GM19238 (cell line): ENCODE measurements around the gene LSM7.

ENCODE experiments used
- DNase-seq: peaks from one replicate; pipeline ENCODE4 v3.0.0; 2011; ENCODE audit warnings: low spot score; ENCODE audit not compliant: insufficient read length

LSM7 gene

DNA sequence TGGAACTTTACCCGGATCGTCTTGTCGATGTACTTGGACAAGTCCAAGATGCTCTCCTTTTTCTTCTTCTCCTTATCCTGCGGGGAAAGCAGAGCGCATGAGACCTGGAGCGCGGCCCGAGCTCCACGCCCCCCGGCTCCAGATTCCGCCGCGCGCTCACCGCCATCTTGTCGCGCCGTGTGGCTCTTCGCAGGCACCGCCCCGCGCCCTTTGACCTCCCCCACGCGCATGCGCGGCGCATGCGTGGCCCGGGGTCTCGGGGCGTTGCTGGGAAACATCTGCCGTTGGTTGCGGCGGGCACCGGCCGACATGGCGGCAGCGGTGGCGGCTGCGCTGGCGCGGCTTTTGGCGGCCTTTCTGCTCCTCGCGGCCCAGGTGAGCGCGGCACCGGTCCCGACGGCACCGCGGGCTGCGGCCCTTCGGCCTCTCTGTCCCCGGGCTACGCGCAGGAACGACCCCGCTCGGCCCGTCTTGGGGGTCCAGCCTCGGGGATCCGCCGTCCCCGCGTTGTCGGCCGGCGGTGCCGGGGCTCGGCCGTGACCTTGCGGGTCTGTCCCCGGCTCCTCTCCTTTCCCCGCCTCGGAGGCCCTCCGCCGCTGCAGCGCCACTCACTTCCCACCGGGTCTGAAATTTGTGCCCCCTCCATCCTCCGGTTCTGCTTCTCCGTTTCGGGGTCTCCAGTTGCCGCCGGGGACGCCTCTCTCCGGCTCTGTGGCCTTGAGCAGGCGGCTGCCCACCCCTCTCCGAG is at the start of gene LSM7, which contains the start of gene SPPL2B:
Gene LSM7, minus strand, starts transcription at position 186 of the 748 bp plus-strand sequence. Its CDS starts 20 bp downstream, at position 166.
Gene SPPL2B, plus strand, starts transcription at position 284 of the 748 bp plus-strand sequence. Its CDS starts 26 bp downstream, at position 310.
- DNase-seq = peak; percentile 96

GRCh38 chr19:2376784-2377519 is 48.6 kb upstream of the LSM7 start:
- DNase-seq = no peak

- no peak for DNase-seq
Observed at GRCh38 chr19:2375353-2376121, 47.2 kb upstream of the LSM7 start.

- no peak for DNase-seq
Observed at GRCh38 chr19:2374808-2375207, 46.4 kb upstream of the LSM7 start.

- DNase-seq = no peak
Observed at GRCh38 chr19:2372076-2372612, 43.8 kb upstream of the LSM7 start.

DNA sequence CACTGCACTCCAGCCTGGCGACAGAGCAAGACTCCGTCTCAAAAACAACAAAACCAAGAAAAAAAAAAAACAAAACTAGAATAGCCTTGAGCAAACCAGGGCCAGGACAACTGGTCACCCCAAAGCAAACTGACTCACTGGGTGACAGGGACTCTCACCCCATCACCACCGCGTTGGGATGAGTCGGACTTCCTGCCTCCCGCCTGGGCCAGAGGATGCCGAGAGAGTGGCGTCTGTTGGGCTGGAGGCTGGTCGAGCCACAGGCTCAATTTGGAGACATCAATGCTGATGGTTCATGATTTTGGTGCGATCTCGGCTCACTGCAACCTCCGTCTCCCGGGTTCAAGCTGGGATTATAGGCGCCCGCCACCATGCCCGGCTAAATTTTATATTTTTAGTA is 43.3 kb upstream of the LSM7 start:
- no peak for DNase-seq

DNA sequence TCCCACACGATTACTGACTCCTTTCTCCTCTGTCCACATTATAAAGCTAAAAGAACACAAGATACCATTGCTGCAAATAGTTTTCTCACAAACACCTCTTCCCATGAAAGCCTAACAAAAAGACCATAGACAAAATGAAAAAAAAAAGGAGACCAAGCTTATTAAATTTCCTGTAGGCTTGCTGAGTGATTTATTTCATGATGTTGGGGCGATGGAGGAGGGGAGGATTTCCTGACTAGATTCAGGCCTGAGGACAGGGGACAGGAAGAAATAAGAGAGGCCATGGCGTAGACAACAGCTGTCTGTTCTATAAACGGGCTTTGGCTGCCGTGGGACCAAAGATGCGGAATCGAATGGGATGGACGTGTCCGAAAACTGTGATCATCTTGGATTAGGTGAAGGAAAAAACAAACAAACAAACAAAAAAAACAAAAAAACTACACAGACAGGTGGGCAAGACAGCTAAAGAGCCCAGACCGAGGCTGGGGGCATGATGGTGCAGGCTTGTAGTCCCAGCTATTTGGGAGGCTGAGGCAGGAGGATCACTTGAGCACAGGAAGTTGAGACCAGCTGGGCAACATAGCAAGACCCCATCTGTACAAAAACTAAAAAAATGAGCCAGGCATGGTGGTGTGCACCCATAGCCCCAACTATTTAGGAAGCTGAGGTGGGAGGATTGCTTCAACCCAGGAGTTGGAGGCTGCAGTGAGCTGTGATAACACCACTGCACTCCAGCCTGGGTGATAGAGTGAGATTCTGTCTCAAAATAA is 37.0 kb upstream of the LSM7 start:
- DNase-seq = no peak

DNA sequence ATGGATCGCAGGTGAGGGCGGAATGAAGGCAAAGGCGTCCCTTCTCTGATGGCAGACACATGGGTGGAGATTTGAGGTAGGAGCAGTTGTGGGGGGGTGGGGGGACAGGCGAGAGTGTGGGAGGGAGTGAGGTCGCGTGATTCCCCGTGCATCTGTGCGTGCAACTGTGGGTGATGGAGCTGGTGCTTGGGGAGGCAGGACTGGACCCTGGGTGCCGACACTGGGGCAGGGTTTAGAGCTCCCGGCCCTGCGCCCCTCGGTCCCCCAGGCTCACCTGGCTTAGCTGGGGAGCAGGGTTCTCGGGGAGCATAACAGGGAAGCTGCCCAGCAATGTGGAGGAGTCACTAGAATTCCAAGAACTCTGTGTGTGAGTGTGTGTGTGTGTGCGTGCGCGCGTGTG is 35.0 kb upstream of the LSM7 start:
- DNase-seq = no peak

GRCh38 chr19:2362970-2363300 is 34.5 kb upstream of the LSM7 start:
- no peak for DNase-seq

DNA sequence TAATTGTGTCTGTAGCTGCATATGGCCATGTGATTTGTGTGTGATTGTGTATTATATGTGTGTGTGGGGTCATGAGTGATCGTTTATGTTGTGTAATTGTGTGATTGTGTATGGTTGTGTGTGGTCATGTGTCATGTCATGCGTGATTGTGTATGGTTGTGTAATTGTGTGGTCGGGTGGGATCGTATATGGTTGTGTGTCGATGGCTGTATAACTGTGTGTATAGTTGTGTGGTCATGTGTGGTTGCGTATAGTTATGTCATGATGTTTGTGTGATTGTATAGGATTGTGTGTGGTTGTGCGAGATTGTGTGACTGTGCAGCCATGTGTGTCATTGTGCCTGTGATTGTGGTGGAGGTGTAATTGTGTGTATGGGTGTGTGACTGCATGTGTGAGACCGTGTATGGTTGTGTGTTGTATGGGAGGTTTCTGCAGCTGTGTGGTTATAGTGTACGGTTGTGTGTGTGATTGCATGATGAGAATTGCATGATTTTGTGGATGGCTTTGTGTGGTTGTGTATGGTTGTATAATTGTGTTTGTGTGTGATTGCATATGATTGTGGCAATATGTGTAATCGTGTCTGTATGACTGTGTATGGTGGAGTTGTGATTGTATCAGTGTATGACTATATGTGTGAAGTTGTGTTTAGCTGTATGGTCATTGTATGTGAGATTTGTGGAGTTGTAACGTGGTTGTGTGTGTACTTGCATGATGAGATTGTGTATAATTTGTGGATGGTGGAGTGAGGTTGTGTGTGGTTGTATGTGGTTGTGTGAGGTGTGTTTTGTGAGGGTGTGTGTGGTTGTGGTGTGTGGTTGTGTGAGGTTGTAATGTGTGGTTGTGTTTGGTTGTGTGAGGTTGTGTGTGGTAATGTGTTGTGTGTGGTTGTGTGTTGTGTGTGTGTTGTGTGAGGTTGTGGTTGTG is 33.9 kb upstream of the LSM7 start:
- no peak for DNase-seq

GRCh38 chr19:2361246-2362045 is 33.1 kb upstream of the LSM7 start:
- no peak for DNase-seq

DNA sequence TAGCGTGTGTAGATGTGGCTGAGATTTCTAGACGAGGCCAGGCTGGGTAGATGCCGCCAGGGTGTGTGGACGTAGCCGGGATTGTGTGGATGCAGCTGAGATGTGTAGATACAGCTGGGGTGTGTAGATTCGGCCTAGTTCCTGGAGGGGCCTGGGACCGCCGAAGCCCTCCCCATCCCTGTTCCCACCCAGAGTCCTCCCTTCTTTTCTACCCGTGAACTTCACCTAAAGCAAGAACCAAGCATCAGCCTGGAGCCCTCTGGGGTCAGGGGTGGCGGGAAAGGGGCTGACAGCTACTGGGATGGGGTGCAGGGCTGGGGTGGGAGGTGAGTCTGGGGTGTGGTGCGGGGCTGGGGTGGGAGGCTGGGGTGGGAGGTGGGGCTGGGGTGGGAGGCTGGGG is 32.4 kb upstream of the LSM7 start:
- no peak for DNase-seq

GRCh38 chr19:2359992-2360685 is 31.8 kb upstream of the LSM7 start, which contains the start of gene TMPRSS9:
Gene TMPRSS9, plus strand, starts transcription at chr19:2360265. Its CDS starts 29,521 bp downstream, at chr19:2389786.
- no peak for DNase-seq

GRCh38 chr19:2358548-2359173 is 30.3 kb upstream of the LSM7 start:
- no peak for DNase-seq

GRCh38 chr19:2357279-2358206 is 29.2 kb upstream of the LSM7 start:
- no peak for DNase-seq

- DNase-seq = no peak
Observed at GRCh38 chr19:2356036-2356646, 27.8 kb upstream of the LSM7 start.
